K562 (cell line): ENCODE measurements around the gene MATN1. TPM values are rescaled to one million over a fixed set of nuclear protein-coding genes. Genes with fewer than 3 reads are reported as not detected.

ENCODE experiments used
- BMI1 ChIP-seq: fragments of 150-350 bp; IDR thresholded peaks from 2 replicates; pipeline ENCODE4 v1.6.1; 2014; ENCODE audit warnings: low read length
- CHCHD3 ChIP-seq: fragments of 250-450 bp; sonication (Bioruptor Pico); IDR thresholded peaks from 2 replicates; pipeline ENCODE4 v2.1.2; 2022; ENCODE audit warnings: mild to moderate bottlenecking
- CTBP1 ChIP-seq: fragments of 450-650 bp; IDR thresholded peaks from 2 replicates; pipeline ENCODE4 v1.6.1; 2016; ENCODE audit warnings: borderline replicate concordance
- GMEB1 ChIP-seq: fragments of 250-450 bp; sonication (Bioruptor Pico); IDR thresholded peaks from 2 replicates; pipeline ENCODE4 v1.4.0; 2020; ENCODE audit warnings: mild to moderate bottlenecking
- L3MBTL2 ChIP-seq: fragments of 450-650 bp; IDR thresholded peaks from 2 replicates; pipeline ENCODE4 v1.6.1; 2016; ENCODE audit warnings: mild to moderate bottlenecking, moderate library complexity
- NBN ChIP-seq: fragments of 450-650 bp; IDR thresholded peaks from 2 replicates; pipeline ENCODE4 v1.6.1; 2016; ENCODE audit warnings: low read depth, mild to moderate bottlenecking
- NFIC ChIP-seq: fragments of 450-650 bp; IDR thresholded peaks from 2 replicates; pipeline ENCODE4 v1.6.1; 2017; ENCODE audit warnings: mild to moderate bottlenecking, inconsistent platforms
- RERE ChIP-seq: sonication (generic); formaldehyde crosslinking; IDR thresholded peaks from 2 replicates; pipeline ENCODE4 v1.8.0; 2023; ENCODE audit warnings: missing genetic modification reagents, mild to moderate bottlenecking, borderline replicate concordance
- TFAM ChIP-seq: fragments of 250-450 bp; sonication (Bioruptor Pico); conservative IDR thresholded peaks from 2 replicates; pipeline ENCODE4 v1.5.0; 2021; ENCODE audit warnings: mild to moderate bottlenecking, moderate library complexity
- U2AF2 ChIP-seq: fragments of 200-400 bp; formaldehyde crosslinking; optimal IDR thresholded peaks from 2 replicates; pipeline ENCODE3; 2017; ENCODE audit warnings: low read depth, mild to moderate bottlenecking, low read length
- ZBTB33 ChIP-seq: sonication (generic); formaldehyde crosslinking; IDR thresholded peaks from 2 replicates; pipeline ENCODE4 v1.8.1; 2023; ENCODE audit warnings: mild to moderate bottlenecking, missing genetic modification reagents
- ZNF124 ChIP-seq: sonication (generic); formaldehyde crosslinking; IDR thresholded peaks from 2 replicates; pipeline ENCODE4 v1.8.1; 2022; ENCODE audit warnings: missing genetic modification reagents
- polyA plus RNA-seq, 8 experiments: library from polyadenylated mRNA; depleted of rRNA in 4 of 8; stranded (reverse) in 5 of 8; unstranded in 3 of 8; fragments of >200 nt; fragmentation: Nextera tagmentation in 2 of 8; fragmentation: Illumina TruSeq in 1 of 8; extraction: Ambion mirVana in 2 of 8; extraction: Trizol in 1 of 8; gene quantifications; 2 replicates each; pipeline versions ENCODE4 v1.2.1 to v1.2.3, GENCODE V29; 2011 to 2014; ENCODE audit warnings: inconsistent platforms in 1 of 8, missing spikeins in 1 of 8
- total RNA-seq, 7 experiments: library from RNA; depleted of rRNA in 6 of 7; stranded (reverse); fragments of >200 nt in 6 of 7; fragmentation: Illumina TruSeq in 2 of 7; extraction: Trizol in 2 of 7; gene quantifications; 2 replicates each; pipeline versions ENCODE4 v1.2.1 to v1.2.3, GENCODE V29; 2011 to 2021; ENCODE audit warnings: low replicate concordance in 1 of 7
- TF ChIP-seq, protein P1 (sequence below): fragments of 450-650 bp; IDR thresholded peaks from 2 replicates; pipeline ENCODE4 v1.7.0; 2016; ENCODE audit warnings: borderline replicate concordance
- TF ChIP-seq, protein P2 (sequence below): sonication (generic); formaldehyde crosslinking; IDR thresholded peaks from 2 replicates; pipeline ENCODE4 v1.5.0; 2020; ENCODE audit warnings: missing genetic modification reagents
- TF ChIP-seq, protein P3 (sequence below): sonication (generic); formaldehyde crosslinking; IDR thresholded peaks from 2 replicates; pipeline ENCODE4 v1.9.0; 2022; ENCODE audit warnings: mild to moderate bottlenecking, missing genetic modification reagents

The MATN1 gene
- total and polyA plus RNA-seq, 9 of the 15 experiments (the other 6 are each of a cell fraction or from before 2014, with no cell fraction given) = 0.10 to 2.3 (median 1.2) TPM

GRCh38 chr1:30700528-30701257 is 22.7 kb downstream of the MATN1 start (continued):
- TF ChIP-seq CTBP1 (peak; percentile 75), ZBTB33 (CRISPR knock-in tag) (no peak), RERE (CRISPR knock-in tag) (no peak), U2AF2 (no peak), NFIC (peak; percentile 78), TFAM (CRISPR knock-in tag) (no peak), BMI1 (no peak), ZNF124 (no peak), NBN (no peak), GMEB1 (CRISPR knock-in tag) (no peak), CHCHD3 (CRISPR knock-in tag) (no peak), L3MBTL2 (peak; percentile 59; the same call in 1 of the 2 replicates)
- TF ChIP-seq, protein P1, sequence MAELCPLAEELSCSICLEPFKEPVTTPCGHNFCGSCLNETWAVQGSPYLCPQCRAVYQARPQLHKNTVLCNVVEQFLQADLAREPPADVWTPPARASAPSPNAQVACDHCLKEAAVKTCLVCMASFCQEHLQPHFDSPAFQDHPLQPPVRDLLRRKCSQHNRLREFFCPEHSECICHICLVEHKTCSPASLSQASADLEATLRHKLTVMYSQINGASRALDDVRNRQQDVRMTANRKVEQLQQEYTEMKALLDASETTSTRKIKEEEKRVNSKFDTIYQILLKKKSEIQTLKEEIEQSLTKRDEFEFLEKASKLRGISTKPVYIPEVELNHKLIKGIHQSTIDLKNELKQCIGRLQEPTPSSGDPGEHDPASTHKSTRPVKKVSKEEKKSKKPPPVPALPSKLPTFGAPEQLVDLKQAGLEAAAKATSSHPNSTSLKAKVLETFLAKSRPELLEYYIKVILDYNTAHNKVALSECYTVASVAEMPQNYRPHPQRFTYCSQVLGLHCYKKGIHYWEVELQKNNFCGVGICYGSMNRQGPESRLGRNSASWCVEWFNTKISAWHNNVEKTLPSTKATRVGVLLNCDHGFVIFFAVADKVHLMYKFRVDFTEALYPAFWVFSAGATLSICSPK = no peak
- TF ChIP-seq, protein P2, sequence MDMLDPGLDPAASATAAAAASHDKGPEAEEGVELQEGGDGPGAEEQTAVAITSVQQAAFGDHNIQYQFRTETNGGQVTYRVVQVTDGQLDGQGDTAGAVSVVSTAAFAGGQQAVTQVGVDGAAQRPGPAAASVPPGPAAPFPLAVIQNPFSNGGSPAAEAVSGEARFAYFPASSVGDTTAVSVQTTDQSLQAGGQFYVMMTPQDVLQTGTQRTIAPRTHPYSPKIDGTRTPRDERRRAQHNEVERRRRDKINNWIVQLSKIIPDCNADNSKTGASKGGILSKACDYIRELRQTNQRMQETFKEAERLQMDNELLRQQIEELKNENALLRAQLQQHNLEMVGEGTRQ (CRISPR knock-in tag) = peak; percentile 64
- TF ChIP-seq, protein P3, sequence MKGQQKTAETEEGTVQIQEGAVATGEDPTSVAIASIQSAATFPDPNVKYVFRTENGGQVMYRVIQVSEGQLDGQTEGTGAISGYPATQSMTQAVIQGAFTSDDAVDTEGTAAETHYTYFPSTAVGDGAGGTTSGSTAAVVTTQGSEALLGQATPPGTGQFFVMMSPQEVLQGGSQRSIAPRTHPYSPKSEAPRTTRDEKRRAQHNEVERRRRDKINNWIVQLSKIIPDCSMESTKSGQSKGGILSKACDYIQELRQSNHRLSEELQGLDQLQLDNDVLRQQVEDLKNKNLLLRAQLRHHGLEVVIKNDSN = peak; percentile 59
